RPMI8226 (cell line): Measurements from ENCODE around the gene NLGN3.

ENCODE experiments used
- DNase-seq: peaks from one replicate; pipeline ENCODE4 v3.0.0-alpha.2; 2015

NLGN3 gene

DNA sequence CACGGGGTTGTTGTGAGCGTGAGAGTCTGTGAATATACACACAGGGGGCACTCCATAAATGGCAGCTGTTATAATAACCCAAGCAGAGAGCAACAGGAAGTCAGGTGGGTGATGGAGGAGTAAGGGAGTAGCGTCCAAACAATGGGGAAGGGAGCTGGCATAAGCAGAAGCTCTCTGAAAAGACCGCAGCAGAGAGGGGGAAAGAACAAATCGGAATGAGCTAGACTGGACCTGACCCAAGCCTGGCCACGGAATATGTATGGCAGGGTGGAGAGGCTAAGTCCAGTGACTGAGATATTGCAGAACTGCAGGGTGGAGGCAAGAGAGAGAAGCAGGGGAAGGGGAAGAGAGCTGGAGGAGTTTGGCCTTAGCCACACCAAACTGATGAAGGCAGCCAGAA lies 71.8 kb downstream of the NLGN3 start:
- DNase-seq: no peak

DNA sequence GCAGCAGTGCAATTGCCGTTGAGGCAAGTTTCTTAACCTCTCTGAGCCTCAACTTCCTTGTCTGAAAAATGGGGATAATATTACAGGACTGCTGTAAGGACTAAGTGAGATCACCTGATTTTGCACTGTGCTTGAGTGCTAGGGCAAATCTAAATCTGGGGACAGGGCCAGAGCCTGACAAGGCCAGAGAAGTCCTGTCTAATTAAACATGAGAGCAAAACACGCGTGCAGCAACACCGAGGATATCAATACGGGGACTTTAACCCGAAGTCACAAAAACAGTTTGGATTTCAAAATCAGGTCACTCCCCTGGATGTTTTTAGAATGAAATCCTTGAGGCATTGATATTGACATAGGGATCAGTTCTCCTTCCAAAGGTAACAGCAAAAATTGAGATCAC lies 72.7 kb downstream of the NLGN3 start:
- no peak for DNase-seq
